ENCODE measurements around the gene GALNT14.

The GALNT14 gene

DNA sequence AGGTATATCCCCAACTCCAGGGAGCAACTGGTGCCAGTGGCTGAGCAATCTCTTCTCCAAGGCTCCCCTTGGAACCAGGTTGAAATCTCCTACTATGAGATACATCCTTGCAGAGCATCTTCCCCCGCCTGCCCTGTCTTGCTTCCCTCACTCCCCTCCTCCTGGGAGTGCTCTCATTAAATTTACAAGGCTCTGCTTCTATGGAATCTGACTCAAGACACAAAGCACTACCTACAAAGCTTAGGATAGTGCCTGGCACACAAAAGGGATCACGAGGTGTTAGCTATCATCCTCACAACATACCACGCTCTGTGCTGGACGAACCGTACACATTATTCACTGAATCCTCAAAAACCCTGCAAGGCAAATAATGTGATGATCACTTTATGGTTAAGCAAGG is 121.6 kb downstream of the GALNT14 start:
- DNase-seq (ENCODE audit: extremely low read depth in 1 of 2, low read depth in 1 of 2): no peak

DNA sequence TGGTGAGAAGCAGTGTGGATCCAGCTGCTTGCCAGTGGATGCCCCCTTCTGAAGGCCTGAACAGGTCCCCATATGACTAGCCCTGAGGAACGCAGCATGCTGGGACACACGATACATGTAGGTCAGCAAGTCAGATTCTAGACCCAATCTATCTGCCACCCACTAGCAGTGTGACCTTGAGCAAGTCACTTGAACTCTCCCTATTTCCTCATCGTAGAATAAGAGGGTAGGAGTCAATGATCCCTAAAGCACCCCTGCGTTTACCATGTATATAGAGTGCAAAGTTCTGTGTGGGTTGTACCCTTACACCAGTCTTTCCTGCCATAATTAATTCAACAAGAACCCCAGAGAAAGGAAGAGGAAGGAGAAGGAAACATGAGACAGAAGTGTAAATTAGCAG is 123.7 kb downstream of the GALNT14 start:
- no peak for DNase-seq (ENCODE audit: extremely low read depth in 1 of 2, low read depth in 1 of 2)

DNA sequence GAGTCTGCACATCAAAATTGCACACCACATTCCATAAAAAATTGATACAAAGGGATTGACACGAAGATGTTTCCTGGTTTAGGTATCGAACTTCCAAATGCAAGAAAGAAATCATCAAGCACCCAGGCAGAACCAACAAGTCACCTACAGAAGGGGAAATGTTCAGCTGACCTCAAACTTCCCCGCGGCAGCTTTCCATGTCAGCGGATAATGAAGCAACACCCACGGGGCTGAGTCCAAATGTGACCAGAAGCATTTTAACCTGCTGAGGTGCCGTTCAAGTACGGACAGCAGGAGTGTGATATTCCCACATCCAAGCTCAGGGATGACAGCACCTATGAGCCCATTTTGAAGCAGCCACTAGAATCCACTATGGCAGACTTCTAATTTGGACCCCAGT is 124.9 kb downstream of the GALNT14 start:
- DNase-seq (ENCODE audit: extremely low read depth in 1 of 2, low read depth in 1 of 2): no peak

DNA sequence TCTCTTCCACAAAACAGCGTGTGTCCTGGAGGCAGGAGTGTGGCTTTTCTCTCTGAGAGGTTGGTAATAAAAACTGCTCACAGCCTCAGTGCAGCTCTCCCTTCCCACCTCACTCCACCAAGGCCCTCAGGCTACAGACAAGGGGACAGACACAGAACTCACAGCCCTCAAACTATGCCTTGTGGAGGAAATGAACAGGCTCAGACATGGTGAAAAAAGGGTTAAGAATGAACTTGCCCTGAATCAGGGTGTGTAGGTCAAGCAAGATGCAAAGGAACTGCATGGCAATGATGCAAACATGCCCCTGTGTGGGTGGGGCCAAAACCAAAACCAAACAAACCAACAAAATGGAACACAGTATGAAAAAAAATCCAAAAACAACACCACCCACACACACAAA is 125.8 kb downstream of the GALNT14 start:
- no peak for DNase-seq (ENCODE audit: extremely low read depth in 1 of 2, low read depth in 1 of 2)

DNA sequence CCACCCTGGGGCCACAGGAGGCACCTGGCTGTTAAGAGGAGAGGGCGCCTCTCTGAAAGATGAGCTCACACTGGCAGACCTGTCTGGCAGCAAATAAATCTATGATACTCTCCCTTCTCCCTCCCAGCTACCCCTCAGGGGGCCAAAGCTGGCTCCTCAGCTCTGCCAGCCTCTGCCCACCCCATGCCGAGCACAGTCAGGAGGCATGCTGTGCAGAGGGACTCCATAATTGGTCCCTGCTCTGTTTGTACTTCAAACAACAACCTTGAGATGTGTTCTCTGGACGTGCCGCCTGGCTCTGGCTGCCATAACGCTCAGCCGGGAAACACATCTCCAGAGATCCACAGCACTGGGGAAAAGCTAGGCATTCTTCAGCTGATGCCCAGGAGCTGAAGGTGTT is 126.7 kb downstream of the GALNT14 start:
- DNase-seq (ENCODE audit: extremely low read depth in 1 of 2, low read depth in 1 of 2): no peak

DNA sequence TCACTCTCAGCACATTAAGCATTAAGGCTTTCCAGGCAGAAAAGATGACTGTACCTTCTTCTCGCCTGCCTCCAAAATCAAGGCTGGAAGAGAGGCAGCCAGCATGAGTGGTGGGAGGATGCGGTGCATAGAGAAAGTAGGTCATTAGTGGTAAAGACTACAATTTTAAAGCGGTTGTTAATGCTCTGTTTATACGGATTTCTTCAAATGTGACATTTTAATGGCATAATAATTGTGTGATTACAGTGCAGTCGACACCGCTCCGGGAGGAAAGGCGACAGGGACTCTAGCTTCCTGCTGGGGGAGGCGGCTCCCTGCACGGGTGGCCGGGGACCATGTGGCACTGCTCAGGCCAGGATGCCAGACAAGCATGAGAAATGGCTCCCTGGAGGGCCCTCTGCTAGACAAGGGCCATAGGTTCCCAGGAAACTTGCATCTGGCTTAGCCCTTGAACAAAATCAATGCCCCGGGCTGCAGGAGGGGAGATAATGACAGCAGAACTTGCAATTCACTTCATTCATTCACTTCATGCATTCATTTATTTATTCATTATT is 129.6 kb downstream of the GALNT14 start:
- DNase-seq (ENCODE audit: extremely low read depth in 1 of 2, low read depth in 1 of 2): no peak

DNA sequence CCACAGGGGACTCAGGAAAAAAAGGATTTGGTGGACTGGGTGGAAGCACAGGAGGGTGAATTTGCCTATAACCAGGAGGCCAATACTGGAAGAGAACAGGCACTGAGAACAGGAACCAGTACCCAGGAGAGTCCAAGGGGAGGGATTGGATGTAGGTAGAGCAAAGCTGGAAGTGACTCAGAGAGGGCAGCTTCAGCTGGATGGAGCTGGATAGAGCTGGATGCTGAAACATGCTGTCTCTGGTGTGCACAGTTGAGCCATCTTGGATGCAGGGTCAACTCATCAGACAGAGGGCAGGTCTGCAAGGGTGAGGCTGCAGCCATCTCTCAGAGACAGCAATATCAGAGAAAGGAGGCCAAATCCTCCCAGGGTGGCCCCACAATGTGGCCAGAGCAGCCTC is 134.0 kb downstream of the GALNT14 start:
- DNase-seq (ENCODE audit: extremely low read depth in 1 of 2, low read depth in 1 of 2): no peak

DNA sequence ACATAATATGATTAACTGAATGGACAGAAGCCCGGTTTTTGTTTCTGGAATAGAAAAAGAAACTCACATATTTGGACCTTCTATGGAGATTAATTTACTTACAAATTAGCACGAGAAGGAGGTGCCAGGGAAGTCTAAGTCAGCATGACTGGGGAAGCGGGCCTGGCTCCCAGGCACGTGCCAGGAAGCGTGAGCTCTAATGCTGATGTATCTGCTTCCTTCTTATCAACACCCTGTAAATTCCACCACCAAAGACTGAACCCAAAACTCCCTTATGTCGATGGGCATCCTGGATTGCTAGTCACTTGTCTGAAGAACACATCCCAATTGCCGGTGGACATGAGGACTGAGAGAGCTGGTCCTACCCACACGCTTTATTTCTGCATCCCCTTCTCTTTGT is 134.5 kb downstream of the GALNT14 start:
- no peak for DNase-seq (ENCODE audit: extremely low read depth in 1 of 2, low read depth in 1 of 2)

DNA sequence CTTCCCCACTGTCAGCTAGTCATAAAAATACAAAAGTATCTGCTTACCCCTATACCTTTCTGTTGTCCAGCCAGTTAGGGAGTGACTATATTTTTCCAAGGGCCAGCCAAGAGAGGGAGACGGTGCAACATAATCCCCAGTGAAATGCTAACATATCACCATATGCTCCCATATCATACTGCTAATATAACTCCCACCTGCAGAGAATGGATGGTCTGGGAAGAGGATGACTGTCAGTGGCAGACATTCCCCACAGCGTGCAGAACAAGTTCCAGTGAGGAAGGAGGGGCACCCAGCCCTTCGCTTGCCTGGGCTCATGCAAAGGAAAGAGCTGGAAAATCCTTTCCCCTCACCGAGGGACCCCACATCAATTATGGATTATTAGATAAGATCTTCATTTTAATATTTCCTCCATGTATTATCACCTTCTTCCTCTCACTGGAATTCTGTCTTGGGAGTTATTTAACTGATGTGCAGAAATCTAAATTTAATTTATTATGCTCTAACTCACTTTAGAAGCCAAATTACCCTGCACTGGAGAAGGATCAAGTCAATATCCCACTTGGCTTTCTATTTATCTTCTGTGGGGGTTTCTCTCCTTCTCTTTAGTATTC is 135.6 kb downstream of the GALNT14 start:
- DNase-seq (ENCODE audit: extremely low read depth in 1 of 2, low read depth in 1 of 2): no peak

DNA sequence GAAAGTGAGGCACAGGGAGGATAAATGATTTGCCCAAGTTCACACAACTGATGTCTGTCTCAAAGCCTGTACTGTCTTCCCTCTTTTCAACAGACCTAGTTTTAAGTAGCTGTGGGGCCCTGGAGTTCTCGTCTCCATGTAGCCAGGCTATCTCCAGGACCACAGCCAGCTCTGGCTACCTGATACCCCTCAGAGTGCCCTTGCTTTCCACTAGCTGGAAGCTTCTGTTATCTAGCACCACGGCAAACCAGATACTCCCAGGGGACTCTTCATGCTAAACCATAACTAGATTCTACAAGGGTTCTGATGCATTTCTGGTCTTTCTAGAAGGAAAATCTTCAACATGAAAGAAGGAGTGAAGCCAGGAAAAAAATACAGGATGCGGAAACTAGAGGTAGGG is 137.3 kb downstream of the GALNT14 start:
- no peak for DNase-seq (ENCODE audit: extremely low read depth in 1 of 2, low read depth in 1 of 2)

DNA sequence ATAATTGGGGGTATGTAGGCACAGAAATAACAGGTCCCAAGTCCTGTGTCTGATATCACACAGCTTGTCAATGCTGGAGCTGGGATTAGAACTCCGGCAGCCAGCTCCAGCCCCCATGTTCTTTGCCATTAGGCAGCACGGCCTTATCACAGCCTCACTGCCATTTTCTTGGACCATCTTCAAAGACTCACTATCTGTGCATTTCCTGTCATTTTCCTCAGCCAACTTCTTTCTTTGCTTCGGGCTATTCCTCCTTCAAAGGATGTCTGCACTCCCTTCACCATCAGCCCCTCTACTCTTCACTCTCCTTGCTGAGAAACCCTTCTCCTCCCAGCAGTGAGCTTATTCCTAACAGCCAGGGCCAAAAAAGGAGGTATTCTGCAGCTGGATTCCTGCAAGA is 139.6 kb downstream of the GALNT14 start:
- no peak for DNase-seq (ENCODE audit: extremely low read depth in 1 of 2, low read depth in 1 of 2)

DNA sequence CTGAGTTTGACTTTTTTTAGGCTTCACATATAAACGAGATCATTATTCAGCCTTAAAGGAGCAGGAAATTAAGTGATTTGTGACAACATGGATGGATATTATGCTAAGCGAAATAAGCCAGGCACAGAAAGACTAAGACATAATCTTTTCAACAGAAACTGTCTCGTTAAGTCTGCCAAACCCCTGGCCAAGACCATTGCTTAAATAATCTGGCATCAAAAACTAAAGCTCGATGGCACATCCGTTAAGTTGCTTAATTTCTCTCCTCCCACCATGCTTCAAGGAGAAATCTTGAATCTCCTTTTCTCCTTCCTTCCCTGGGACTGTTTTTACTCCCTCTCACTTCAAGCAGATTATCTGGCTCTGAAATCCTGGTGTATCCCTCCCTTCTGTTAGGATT is 140.3 kb downstream of the GALNT14 start:
- no peak for DNase-seq (ENCODE audit: extremely low read depth in 1 of 2, low read depth in 1 of 2)

DNA sequence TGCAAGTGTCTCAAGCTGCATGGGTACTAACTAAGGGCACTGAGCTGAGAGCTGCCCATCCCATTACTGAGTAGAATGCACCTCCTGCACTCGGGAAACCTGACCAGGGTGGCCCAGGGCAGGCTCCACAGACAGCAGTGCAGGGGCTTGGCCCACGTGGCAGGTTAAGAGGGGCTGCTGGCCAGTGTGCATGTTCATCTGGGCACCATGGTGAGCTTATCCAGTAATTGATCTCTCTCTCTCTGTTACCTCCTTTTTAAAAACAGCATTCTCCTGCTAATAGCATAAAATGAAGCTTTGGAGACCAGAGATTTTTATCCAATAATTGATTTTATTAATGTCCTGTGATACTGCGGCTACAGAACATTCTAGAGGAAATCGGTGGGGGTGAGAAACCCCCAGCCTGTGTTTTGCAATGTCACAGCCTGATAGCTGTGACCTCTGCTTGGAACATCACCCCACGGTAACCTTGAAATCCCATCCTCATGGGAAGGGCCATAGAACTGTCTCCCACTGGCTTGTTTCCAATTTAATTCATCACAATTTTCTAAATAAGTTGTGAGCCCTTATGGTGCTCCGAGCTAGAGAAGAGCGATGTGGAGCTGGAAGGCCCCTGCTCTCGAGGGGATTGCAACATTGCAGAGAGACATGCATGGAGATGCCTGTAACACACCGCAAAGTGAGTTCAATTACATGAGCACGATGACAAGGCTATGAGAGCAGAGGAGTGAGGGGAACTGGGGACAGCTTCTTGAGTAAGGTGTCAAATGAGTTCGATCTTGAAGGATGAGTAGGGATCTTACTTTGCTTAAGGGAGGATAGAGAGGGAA is 143.8 kb downstream of the GALNT14 start:
- no peak for DNase-seq (ENCODE audit: extremely low read depth in 1 of 2, low read depth in 1 of 2)

DNA sequence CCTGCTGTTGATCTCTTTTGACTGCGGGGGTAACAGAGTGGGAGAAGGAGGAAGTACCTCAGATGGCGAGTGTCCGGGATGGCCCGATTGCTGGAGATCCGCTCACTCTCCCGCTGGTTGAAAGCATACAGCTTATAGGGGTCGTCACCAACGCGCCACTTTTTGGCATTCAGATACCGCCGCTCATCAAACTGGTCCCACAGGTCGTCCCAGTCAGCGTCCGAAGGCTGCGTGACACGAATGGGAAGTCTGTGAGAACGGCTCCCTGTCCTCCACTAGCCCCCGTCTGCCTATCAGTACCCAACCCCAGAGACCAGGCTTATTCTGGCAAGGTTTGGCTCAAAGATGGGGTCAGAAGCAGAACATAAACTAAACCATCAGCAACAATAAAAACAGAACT is 145.5 kb downstream of the GALNT14 start:
- no peak for DNase-seq (ENCODE audit: extremely low read depth in 1 of 2, low read depth in 1 of 2)

DNA sequence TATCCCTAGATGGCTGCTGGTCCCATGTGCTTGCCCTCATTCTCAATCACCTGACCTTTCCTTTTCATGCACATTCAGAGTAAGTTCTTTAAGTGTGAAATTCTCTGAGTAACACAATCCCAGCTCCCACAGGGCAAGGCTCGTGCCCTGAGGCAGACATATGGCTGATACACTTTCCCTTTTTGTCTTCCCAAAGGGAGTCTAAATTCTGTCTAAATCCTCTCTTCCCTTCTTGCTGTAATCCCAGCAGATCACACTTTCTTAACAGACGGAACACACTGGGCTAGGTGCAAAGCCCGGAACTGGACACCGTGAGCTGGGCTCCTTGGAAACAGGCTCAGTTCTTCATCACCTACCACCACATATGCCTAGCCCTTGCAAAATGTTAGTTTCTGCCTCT is 147.6 kb downstream of the GALNT14 start:
- DNase-seq (ENCODE audit: extremely low read depth in 1 of 2, low read depth in 1 of 2): no peak

DNA sequence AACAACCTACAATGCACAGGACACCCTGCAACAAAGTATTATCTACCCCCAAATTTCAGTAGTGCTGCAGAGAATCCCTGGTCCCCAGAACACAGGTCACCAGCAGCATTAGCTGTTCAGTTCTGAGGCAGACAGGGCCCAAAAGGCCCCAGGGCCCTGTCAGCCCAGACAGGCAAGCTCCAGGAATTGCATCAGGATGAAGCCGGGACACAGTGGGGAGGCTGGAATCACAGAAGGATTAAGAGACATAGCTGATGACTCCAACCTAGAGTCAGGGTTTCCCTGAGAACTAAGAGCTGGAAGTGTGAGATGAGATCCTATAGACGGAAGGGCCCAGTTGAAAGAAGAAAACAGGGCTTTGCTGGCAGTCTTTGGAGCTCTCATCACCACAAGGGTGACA is 148.1 kb downstream of the GALNT14 start:
- no peak for DNase-seq (ENCODE audit: extremely low read depth in 1 of 2, low read depth in 1 of 2)

DNA sequence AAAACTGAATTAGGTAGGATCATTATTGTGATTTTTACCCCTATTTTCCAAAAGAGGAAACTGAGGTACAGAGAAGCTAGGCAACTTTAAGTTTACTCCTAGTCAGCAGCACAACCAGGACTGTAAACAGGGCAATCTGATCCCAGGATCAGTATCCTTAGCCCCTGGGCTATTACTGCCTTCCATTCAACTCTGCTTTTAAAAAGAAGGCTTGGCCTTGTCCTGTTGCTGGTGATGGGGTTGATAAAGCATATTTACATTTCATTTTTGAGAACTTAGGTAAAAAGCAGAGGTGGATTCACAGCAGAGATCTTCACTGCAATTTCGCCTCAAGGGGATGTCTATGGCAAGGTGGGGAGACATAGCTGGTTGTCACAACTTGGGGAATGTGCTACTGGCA is 148.5 kb downstream of the GALNT14 start:
- no peak for DNase-seq (ENCODE audit: extremely low read depth in 1 of 2, low read depth in 1 of 2)

DNA sequence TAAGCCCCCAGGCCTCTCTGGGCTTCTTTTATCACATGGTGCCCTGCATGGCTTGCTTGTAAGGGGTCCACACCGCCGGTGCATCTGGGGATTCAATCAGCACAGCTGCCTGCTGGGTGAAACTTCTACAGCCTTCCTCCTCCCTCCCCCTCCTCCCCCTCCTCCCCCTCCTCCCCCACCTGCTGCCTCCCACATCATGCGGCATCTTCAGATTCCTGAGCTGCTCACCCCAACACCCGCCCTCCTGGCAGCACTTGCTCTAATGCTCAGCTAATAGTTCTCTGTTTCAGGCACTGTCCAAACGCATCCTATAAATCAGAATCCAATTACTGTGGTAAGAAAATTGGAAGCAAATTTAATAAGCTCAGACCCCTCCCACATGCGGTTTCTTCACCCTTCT is 150.7 kb downstream of the GALNT14 start:
- no peak for DNase-seq (ENCODE audit: extremely low read depth in 1 of 2, low read depth in 1 of 2)

DNA sequence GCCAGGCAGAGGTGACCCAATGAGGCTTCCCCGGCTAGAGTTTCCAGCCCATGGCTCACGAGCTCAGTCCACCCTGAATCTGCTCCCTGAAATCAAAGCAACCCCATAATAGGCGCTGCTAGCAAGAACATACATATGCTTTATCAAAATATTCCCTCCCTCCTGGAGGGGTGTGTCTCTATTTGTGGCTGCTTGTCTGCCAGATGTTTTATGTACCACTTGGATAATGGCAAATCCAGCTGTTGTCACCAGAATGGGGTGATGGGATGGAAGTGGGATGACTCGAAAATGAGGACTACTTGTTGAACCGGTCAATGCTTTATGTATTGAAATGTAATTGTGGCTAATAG is 152.0 kb downstream of the GALNT14 start:
- no peak for DNase-seq (ENCODE audit: extremely low read depth in 1 of 2, low read depth in 1 of 2)

DNA sequence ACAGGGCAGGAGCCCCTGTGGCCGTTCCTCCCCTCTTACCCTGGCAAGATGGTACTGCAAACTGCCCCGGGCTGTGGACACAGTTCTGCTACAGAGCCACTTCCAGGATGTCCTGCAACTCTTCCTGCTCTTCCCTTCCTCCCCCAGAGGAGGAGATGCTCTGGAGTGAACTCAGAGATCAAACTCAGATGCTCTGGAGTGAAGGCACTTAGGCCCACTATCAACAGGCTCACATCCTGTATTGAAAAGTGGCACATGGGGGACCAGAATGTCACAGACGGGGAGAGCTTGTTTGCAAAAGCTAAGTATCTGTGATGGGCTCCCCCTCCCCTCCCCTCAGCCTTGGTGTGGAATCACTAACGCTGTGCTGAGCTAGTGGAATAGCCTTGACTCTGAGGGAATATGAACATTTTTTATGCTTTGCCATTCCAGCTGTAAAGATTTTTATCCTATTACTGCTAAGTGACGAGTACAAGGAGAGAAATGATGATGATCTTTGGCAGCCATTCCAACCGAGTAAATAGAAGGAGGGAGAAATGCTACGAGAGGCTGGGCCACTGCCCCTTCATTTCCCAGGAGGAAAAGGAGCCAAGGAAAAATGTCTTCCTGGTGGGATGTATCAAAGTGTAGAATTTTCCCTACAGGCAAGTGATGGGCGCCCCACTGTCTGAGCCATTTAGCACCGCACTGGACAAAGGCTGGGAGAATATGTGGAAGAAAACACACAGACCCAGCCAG is 152.6 kb downstream of the GALNT14 start:
- no peak for DNase-seq (ENCODE audit: extremely low read depth in 1 of 2, low read depth in 1 of 2)

DNA sequence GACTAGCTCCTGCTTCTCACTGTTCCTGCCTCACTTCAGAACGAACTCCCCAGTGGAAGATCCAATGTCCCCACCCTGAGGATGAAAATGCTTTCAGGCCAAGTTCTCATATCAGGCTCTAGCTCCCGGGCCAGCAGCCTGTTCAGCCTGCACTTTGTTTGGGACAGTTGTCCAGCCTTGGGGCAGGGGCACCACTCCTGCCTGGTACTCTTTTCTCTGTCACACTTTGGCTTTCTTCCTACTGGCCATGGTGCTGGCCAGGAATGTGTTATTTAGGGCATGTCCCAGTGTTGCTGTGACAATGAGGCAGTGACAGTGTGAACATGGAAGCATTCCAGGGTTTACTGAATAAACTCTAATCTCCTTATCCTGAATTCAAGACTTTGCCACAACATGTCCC is 154.1 kb downstream of the GALNT14 start:
- no peak for DNase-seq (ENCODE audit: extremely low read depth in 1 of 2, low read depth in 1 of 2)

DNA sequence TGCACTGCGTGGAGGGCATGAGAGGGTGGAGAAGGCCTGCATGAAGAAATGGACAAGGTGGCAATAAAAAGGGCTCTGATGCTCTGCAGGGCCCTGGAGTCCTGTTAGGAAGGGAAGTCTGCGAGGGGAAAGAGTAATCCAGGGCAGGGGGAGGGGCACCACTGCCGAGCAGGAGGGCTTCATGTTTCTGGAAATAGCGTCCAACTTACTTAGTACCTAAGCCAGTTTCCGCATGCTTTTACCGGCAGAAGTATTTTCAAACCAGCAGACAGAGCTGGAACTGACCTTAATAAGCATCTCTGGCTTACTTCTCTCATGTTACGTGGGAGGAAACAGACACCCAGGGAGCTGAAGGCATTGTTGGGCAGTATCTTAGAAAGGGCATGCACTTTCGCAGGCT is 156.7 kb downstream of the GALNT14 start:
- no peak for DNase-seq (ENCODE audit: extremely low read depth in 1 of 2, low read depth in 1 of 2)

Measured in activated CD8-positive, alpha-beta memory T cell treated with anti-CD3 and anti-CD28 coated beads for 1 hour (primary cell).